Measurements from ENCODE around the gene METTL16. TPM values are rescaled to one million over a fixed set of nuclear protein-coding genes. Genes with fewer than 3 reads are reported as not detected.

The METTL16 gene
- total and polyA plus RNA-seq, 2 donors from 2014 or later: 18.0 to 37.2 TPM

DNA sequence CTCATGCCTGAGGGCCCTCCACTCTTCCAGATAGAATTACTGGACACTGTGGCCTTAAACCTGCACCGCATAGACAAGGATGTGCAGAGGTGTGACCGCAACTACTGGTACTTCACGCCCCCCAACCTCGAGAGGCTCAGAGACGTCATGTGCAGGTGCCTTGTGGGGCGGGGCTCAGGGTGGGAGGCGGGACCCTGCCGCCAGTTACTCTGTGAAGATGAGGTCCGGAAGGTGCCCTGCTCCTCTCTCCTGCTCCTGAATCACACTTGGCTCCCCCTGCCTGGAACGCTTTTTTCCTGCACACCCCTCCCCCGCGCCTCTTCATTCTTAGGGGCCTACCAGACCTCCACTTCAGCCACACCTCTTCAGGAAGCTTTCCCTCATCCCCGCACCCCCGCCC is 135.6 kb downstream of the METTL16 start:
- no peak overlapping the region for H3K27ac ChIP-seq (ENCODE audit: low read depth in 2 of 2, low read length in 2 of 2)
- H3K4me3 ChIP-seq (ENCODE audit: low read length in 3 of 3): no peak overlapping the region
- no peak overlapping the region for H3K9ac ChIP-seq (ENCODE audit: low read length in 3 of 3)
- no peak for DNase-seq
- intact Hi-C loops (cut with DNase I): no loop called here
- H3K36me3 ChIP-seq (ENCODE audit: control insufficient read depth in 2 of 3, insufficient read depth in 3 of 3, low read length in 3 of 3): peaks cover 0 to 20% (median 13%) of the 10 kb centered on the region in 3 donors
- no peaks in the 10 kb centered on the region for H3K9me3 ChIP-seq (ENCODE audit: control insufficient read depth in 2 of 3, insufficient read depth in 1 of 3, low read length in 3 of 3)
- H3K27me3 ChIP-seq (ENCODE audit: control insufficient read depth, insufficient read depth, low read length): no peaks in the 10 kb centered on the region
- TF ChIP-seq, protein P1, sequence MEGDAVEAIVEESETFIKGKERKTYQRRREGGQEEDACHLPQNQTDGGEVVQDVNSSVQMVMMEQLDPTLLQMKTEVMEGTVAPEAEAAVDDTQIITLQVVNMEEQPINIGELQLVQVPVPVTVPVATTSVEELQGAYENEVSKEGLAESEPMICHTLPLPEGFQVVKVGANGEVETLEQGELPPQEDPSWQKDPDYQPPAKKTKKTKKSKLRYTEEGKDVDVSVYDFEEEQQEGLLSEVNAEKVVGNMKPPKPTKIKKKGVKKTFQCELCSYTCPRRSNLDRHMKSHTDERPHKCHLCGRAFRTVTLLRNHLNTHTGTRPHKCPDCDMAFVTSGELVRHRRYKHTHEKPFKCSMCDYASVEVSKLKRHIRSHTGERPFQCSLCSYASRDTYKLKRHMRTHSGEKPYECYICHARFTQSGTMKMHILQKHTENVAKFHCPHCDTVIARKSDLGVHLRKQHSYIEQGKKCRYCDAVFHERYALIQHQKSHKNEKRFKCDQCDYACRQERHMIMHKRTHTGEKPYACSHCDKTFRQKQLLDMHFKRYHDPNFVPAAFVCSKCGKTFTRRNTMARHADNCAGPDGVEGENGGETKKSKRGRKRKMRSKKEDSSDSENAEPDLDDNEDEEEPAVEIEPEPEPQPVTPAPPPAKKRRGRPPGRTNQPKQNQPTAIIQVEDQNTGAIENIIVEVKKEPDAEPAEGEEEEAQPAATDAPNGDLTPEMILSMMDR (IDR thresholded peaks at IDR 0.05; ENCODE audit: borderline replicate concordance, extremely low read depth, insufficient read depth): no peak
- peaks cover 0 to 6% (median 0%) of the 10 kb centered on the region in 3 donors for H3K4me1 ChIP-seq (ENCODE audit: control insufficient read depth in 2 of 3, insufficient read depth in 2 of 3, low read depth in 1 of 3, low read length in 3 of 3)
- FAIRE-seq: no peak

DNA sequence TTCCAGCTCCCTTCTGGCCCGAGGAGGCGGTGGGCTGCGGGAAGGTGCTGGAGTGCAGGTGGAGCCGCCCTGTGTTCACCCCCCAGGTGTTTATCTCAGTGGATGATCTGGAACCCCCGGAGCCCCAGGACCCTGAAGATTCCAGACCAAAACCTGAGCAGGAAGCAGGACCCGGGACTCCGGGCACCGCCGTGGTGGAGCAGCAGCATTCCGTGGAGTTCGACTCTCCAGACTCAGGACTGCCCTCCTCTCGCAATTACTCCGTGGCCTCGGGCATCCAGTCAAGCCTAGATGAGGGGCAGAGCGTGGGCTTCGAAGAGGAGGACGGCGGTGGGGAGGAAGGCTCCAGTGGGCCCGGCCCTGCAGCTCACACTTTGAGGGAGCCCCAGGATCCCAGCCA is 136.3 kb downstream of the METTL16 start:
- Histone ChIP-seq H3K4me3 (ENCODE audit: low read length in 3 of 3) (no peak overlapping the region), H3K27me3 (ENCODE audit: control insufficient read depth, insufficient read depth, low read length) (no peaks in the 10 kb centered on the region), H3K27ac (ENCODE audit: low read depth in 2 of 2, low read length in 2 of 2) (no peak overlapping the region), H3K4me1 (ENCODE audit: control insufficient read depth in 2 of 3, insufficient read depth in 2 of 3, low read depth in 1 of 3, low read length in 3 of 3) (peaks cover 0 to 6% (median 0%) of the 10 kb centered on the region in 3 donors), H3K36me3 (ENCODE audit: control insufficient read depth in 2 of 3, insufficient read depth in 3 of 3, low read length in 3 of 3) (peaks cover 0 to 20% (median 13%) of the 10 kb centered on the region in 3 donors), H3K9me3 (ENCODE audit: control insufficient read depth in 2 of 3, insufficient read depth in 1 of 3, low read length in 3 of 3) (no peaks in the 10 kb centered on the region), H3K9ac (ENCODE audit: low read length in 3 of 3) (no peak overlapping the region)
- no peak for DNase-seq
- TF ChIP-seq, protein P1 (IDR thresholded peaks at IDR 0.05; ENCODE audit: borderline replicate concordance, extremely low read depth, insufficient read depth): no peak
- no peak for FAIRE-seq
- intact Hi-C loops (cut with DNase I): no loop called here

DNA sequence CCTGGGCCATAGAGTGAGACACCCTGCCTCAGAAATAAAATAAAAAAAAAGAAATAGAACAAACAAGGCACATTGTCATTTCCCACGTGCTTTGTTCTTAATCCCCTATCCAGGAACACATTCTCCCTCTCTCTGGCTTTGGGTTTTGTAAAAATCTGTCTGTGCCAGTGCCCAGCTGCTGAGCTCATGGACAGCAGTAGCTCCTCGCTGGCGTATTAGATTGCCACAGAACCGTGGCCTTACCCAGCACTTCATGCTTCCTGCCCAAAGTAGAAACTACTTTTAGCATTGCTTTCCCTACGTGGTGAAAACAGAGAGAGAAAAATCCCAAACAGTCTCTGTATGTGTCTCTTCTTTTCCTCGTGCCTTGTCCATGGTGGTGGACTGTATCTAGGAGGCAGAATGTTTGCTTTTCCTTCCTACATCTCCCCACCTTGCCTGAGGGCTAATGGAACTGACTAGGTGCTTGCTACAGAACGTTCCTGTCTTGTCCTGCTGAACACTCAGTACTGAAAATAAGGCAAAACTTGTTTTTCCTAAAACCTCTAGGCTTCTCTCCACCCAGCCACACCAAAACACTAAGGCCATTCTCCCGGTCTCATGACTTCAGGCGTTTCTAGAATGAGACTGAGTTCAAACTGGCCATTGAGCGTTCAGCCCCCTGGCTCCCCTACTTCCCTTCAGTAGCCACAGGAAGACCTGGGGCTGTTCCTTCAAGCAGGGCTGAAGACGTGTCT is 137.0 kb downstream of the METTL16 start:
- H3K4me3 ChIP-seq (ENCODE audit: low read length in 3 of 3): no peak overlapping the region
- intact Hi-C loops (cut with DNase I): no loop called here
- TF ChIP-seq, protein P1 (IDR thresholded peaks at IDR 0.05; ENCODE audit: borderline replicate concordance, extremely low read depth, insufficient read depth): no peak
- DNase-seq (no peak), FAIRE-seq (no peak)
- H3K4me1 ChIP-seq (ENCODE audit: control insufficient read depth in 2 of 3, insufficient read depth in 2 of 3, low read depth in 1 of 3, low read length in 3 of 3): peaks cover 0 to 6% (median 0%) of the 10 kb centered on the region in 3 donors
- peaks cover 0 to 20% (median 13%) of the 10 kb centered on the region in 3 donors for H3K36me3 ChIP-seq (ENCODE audit: control insufficient read depth in 2 of 3, insufficient read depth in 3 of 3, low read length in 3 of 3)
- H3K9me3 ChIP-seq (ENCODE audit: control insufficient read depth in 2 of 3, insufficient read depth in 1 of 3, low read length in 3 of 3): no peaks in the 10 kb centered on the region
- H3K27ac ChIP-seq (ENCODE audit: low read depth in 2 of 2, low read length in 2 of 2): no peak overlapping the region
- H3K27me3 ChIP-seq (ENCODE audit: control insufficient read depth, insufficient read depth, low read length): no peaks in the 10 kb centered on the region
- H3K9ac ChIP-seq (ENCODE audit: low read length in 3 of 3): no peak overlapping the region

Data from kidney (tissue), 14 donors.